Spleen (tissue), 11 donors: ENCODE data around the gene ABLIM2. TPM values are rescaled to one million over a fixed set of nuclear protein-coding genes. Genes with fewer than 3 reads are reported as not detected.

Experiments used
- DNase-seq: peaks from one replicate; pipeline ENCODE4 v3.0.0-alpha.2; 2020
- H3K27ac ChIP-seq, 8 donors: fragments of 200-600 bp; sonication (generic) in 7 of 8; 1 replicate in 4 of 8; 2 replicates in 4 of 8; pipeline versions ENCODE4 v1.5.0 to v1.8.0; 2016 to 2021; ENCODE audit warnings: inconsistent platforms in 4 of 8, mild to moderate bottlenecking in 4 of 8, moderate library complexity in 1 of 8
- H3K27me3 ChIP-seq, 7 donors: fragments of 200-600 bp; sonication (generic) in 6 of 7; replicated peaks in 1 of 7; 1 replicate in 4 of 7; 2 replicates in 3 of 7; pipeline versions ENCODE4 v1.5.0 to v1.8.0; 2016 to 2021; ENCODE audit warnings: inconsistent platforms in 3 of 7, mild to moderate bottlenecking in 1 of 7
- H3K36me3 ChIP-seq, 6 donors: fragments of 200-600 bp; sonication (generic) in 5 of 6; 1 replicate in 4 of 6; 2 replicates in 2 of 6; pipeline versions ENCODE4 v1.5.0 to v1.8.0; 2016 to 2021; ENCODE audit warnings: inconsistent platforms in 2 of 6
- H3K4me1 ChIP-seq, 6 donors: fragments of 200-600 bp; sonication (generic) in 5 of 6; 1 replicate in 3 of 6; 2 replicates in 3 of 6; pipeline versions ENCODE4 v1.5.0 to v1.8.0; 2016 to 2021; ENCODE audit warnings: inconsistent platforms in 3 of 6
- H3K4me3 ChIP-seq, 8 donors: fragments of 200-600 bp; sonication (generic) in 7 of 8; 1 replicate in 4 of 8; 2 replicates in 4 of 8; pipeline versions ENCODE4 v1.5.0 to v1.8.0; 2016 to 2021; ENCODE audit warnings: inconsistent platforms in 4 of 8, mild to moderate bottlenecking in 4 of 8, moderate library complexity in 2 of 8
- H3K9me3 ChIP-seq, 8 donors: fragments of 200-600 bp; sonication (generic) in 7 of 8; 1 replicate in 4 of 8; 2 replicates in 4 of 8; pipeline versions ENCODE4 v1.5.0 to v1.8.0; 2016 to 2021; ENCODE audit warnings: inconsistent platforms in 4 of 8
- POLR2A ChIP-seq, 3 donors: fragments of 450-650 bp; IDR thresholded peaks; one replicate each; pipeline ENCODE4 v1.5.1; 2017; ENCODE audit warnings: antibody characterized with exemption in 3 of 3, mild to moderate bottlenecking in 1 of 3
- POLR2AphosphoS5 ChIP-seq, 3 donors: sonication (generic); formaldehyde crosslinking; IDR thresholded peaks; one replicate each; pipeline ENCODE4 v1.5.1; 2017; ENCODE audit warnings: antibody characterized with exemption in 3 of 3
- WGBS, 5 donors: extraction: QIAGEN DNeasy Blood & Tissue Kit in 3 of 5; methylation state at CpG; one replicate each; pipeline versions ENCODE4 v1.1.5 to v1.1.7; 2013 to 2018; 5-methylcytosine and 5-hydroxymethylcytosine counted together
- intact Hi-C: fragments of 100-400 bp; cut with DNase I; formaldehyde crosslinking; loops from one replicate; pipeline ENCODE4 v1.15.0; 2023; ENCODE audit warnings: low total_unique reads
- polyA plus RNA-seq, 3 donors: library from polyadenylated mRNA; stranded (reverse); fragments of 200-250 nt; gene quantifications; one replicate each; pipeline ENCODE4 v1.2.1, GENCODE V29; 2013
- total RNA-seq, 7 donors: library from RNA; depleted of rRNA in 3 of 7; stranded (reverse); fragments of >200 nt in 3 of 7; fragmentation: NEBNext Ultra II Directional in 4 of 7; extraction: Animal tissue kit (Norgen Biotek cat#: 25700) in 4 of 7; gene quantifications; one replicate each; pipeline versions ENCODE4 v1.1.0 to v1.2.1, GENCODE V29; 2016 to 2021
- TF ChIP-seq, protein P1 (sequence below), 11 experiments: fragments of 200-600 bp in 7 of 11; fragments of 450-650 bp in 4 of 11; sonication (generic) in 4 of 11; IDR thresholded peaks in 8 of 11; conservative IDR thresholded peaks in 3 of 11; 1 replicate in 7 of 11; 2 replicates in 4 of 11; pipeline versions ENCODE4 v1.4.0 to v1.8.0; 2016 to 2021; ENCODE audit warnings: antibody characterized with exemption in 11 of 11, inconsistent platforms in 4 of 11, mild to moderate bottlenecking in 1 of 11
- donor health status: healthy with polysubstance abuse.
- donor health status: DM: no; HTN: no; CAD: no; lungs with moderate emphysema.
- donor health status: DM: no; HTN: no; CAD: no.
- donor health status: Bipolar disorder and iron deficiency.
- donor health status: healthy.
- donor health status: DM: no; HTN: no; CAD: no.
- donor health status: DM: yes; HTN: yes; CAD: no.

ABLIM2 gene
- total and polyA plus RNA-seq, 10 donors = 11.8 to 127 (median 62.8) TPM

DNA sequence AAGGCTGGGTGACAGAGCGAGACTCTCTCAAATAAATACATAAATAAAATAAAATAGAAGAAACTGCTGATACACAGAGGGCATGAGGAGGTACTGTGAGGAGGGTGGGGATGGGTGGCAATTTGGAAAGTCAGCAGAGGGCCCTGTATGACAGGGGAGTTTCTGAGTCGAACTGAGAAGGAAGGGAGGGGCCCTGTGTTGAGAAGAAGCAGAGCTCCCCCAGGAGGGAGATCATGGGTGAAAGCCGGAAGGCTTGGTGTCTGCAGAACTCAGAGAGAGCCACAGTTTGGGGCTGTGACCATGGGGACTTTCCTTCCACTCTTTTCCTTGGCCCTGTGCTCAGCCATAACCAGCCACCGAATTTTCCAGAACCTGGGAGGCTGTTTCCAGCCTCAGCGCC, 194.2 kb downstream of the ABLIM2 start:
- H3K27me3 ChIP-seq = peaks cover 0 to 7% (median 0%) of the 10 kb centered on the region in 7 donors
- intact Hi-C loops = no loop called here
- peaks cover 27 to 74% (median 58%) of the 10 kb centered on the region in 6 donors for H3K4me1 ChIP-seq
- peaks cover 0 to 9% (median 0%) of the 10 kb centered on the region in 6 donors for H3K36me3 ChIP-seq
- TF ChIP-seq POLR2AphosphoS5 (IDR thresholded peaks at IDR 0.05) = no peak
- TF ChIP-seq, protein P1, sequence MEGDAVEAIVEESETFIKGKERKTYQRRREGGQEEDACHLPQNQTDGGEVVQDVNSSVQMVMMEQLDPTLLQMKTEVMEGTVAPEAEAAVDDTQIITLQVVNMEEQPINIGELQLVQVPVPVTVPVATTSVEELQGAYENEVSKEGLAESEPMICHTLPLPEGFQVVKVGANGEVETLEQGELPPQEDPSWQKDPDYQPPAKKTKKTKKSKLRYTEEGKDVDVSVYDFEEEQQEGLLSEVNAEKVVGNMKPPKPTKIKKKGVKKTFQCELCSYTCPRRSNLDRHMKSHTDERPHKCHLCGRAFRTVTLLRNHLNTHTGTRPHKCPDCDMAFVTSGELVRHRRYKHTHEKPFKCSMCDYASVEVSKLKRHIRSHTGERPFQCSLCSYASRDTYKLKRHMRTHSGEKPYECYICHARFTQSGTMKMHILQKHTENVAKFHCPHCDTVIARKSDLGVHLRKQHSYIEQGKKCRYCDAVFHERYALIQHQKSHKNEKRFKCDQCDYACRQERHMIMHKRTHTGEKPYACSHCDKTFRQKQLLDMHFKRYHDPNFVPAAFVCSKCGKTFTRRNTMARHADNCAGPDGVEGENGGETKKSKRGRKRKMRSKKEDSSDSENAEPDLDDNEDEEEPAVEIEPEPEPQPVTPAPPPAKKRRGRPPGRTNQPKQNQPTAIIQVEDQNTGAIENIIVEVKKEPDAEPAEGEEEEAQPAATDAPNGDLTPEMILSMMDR (IDR thresholded peaks at IDR 0.05 in 8 of 11, conservative IDR thresholded peaks at IDR 0.05 in 3 of 11) = no peak
- no peak for TF ChIP-seq POLR2A (IDR thresholded peaks at IDR 0.05)
- H3K9me3 ChIP-seq = no peaks in the 10 kb centered on the region
- no peak for DNase-seq
- WGBS, 5 donors = 68 to 84% (median 77%) methylated on average over 5 of the region's 5 CpGs
- peak overlapping the region in 7 of 8 donors; percentile 49 to 90 (median 58) for H3K27ac ChIP-seq
- H3K4me3 ChIP-seq = no peak overlapping the region

DNA sequence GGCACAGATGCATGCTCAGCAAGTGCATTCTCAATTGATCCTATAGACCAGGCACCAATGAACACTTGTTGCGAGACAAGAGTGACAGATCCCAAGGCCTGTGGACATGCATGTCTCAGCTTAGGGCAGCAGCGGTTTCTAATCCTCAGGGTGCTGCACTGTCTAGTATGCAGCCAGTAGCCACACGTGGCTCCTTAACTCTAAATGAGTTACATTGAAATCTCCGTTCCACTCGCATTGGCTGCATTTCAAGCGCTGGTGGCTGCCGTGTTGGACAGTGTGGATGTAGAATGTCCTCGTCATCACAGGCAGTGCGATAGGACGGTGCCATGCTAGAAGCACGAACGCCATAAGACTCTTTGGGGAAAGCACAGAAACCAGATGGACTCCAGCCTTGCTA, 194.9 kb downstream of the ABLIM2 start:
- H3K27me3 ChIP-seq = peaks cover 0 to 13% (median 0%) of the 10 kb centered on the region in 7 donors
- WGBS, 5 donors = 91 to 95% (median 94%) methylated on average over 12 of the region's 12 CpGs
- H3K4me3 ChIP-seq = no peak overlapping the region
- H3K36me3 ChIP-seq = peaks cover 0 to 9% (median 0%) of the 10 kb centered on the region in 6 donors
- no peak for DNase-seq
- peaks cover 19 to 67% (median 51%) of the 10 kb centered on the region in 6 donors for H3K4me1 ChIP-seq
- no peak overlapping the region for H3K27ac ChIP-seq
- no peaks in the 10 kb centered on the region for H3K9me3 ChIP-seq
- intact Hi-C loops = no loop called here
- TF ChIP-seq POLR2A (IDR thresholded peaks at IDR 0.05) = no peak
- TF ChIP-seq, protein P1 (IDR thresholded peaks at IDR 0.05 in 8 of 11, conservative IDR thresholded peaks at IDR 0.05 in 3 of 11) = no peak
- TF ChIP-seq POLR2AphosphoS5 (IDR thresholded peaks at IDR 0.05) = no peak

DNA sequence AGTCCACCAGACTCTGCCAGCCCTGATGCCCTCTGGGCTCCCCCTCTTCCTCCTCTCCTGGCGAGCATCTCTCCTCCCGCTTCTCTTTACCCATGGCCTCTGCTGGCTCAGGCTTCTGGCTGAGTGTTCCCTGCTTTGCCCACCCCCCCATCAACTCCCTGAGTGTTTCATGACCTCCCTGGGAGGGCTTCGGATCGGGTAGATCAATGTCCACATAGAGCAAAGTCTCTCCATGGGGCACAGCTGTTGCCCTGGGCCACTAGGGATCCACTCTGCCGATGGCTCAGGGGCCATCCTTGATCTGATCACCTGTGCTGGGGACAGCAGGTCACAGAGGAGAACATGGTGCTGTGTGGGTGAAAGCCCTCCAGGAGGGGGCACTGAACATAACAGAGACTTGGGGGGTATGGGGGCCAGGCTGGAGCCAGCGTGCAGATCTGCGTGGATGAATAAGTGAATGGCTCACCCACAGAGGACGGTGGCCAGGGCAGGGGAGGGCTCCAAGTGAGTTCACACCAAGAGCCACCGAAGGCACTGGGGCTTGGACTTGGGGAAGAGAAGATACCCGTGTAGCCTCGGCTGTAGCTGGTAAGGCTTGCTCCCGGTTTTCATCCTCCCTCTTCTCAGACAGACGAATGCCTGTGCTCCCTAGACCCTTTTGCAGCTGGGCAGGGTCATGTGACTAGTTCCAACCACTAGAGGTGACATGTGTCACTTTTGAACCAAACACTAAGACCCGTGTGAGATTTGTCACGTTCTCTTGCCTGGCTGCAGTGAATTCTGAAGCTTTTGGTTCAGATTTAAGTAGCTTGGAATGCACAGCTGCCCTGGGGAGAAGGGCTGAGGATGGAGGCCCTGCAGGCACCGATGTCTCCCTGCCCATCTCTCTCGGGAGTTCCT, 195.8 kb downstream of the ABLIM2 start:
- H3K9me3 ChIP-seq = no peaks in the 10 kb centered on the region
- intact Hi-C loops = no loop called here
- peaks cover 0 to 9% (median 0%) of the 10 kb centered on the region in 6 donors for H3K36me3 ChIP-seq
- no peak for TF ChIP-seq POLR2AphosphoS5 (IDR thresholded peaks at IDR 0.05)
- no peak for TF ChIP-seq POLR2A (IDR thresholded peaks at IDR 0.05)
- TF ChIP-seq, protein P1 (IDR thresholded peaks at IDR 0.05 in 8 of 11, conservative IDR thresholded peaks at IDR 0.05 in 3 of 11) = no peak
- peak overlapping the region in 1 of 8 donors; percentile 17 for H3K27ac ChIP-seq
- peaks cover 0 to 13% (median 0%) of the 10 kb centered on the region in 7 donors for H3K27me3 ChIP-seq
- H3K4me3 ChIP-seq = no peak overlapping the region
- DNase-seq = no peak
- peaks cover 15 to 58% (median 42%) of the 10 kb centered on the region in 6 donors for H3K4me1 ChIP-seq
- WGBS, 5 donors = 69 to 80% (median 75%) methylated on average over 16 to 17 of the region's 17 CpGs
